OCI-LY7 (cell line): ENCODE data around the gene SLIT3. TPM values are rescaled to one million over a fixed set of nuclear protein-coding genes. Genes with fewer than 3 reads are reported as not detected.

ENCODE experiments used
- BruUV-seq: library from RNA; stranded (reverse); fragments of 400-500 nt; replicated peaks from 2 replicates; lab custom pipeline; 2021; lab: Mats Ljungman, UMichigan
- CTCF ChIA-PET: fragments of 300-600 bp; sonication (Branson Sonifier 250); formaldehyde crosslinking; loops from one replicate; lab custom pipeline; 2022; ENCODE audit warnings: antibody characterized with exemption; ENCODE audit not compliant: unreplicated experiment; lab: Charles Lee
- POLR2A ChIA-PET: fragments of 300-600 bp; sonication (Branson Sonifier 250); formaldehyde crosslinking; loops from one replicate; lab custom pipeline; 2022; ENCODE audit warnings: antibody characterized with exemption; lab: Charles Lee
- DNase-seq: peaks from one replicate; pipeline ENCODE4 v3.0.0-alpha.2; 2015; ENCODE audit warnings: low spot score
- H2AFZ ChIP-seq: fragments of 200-600 bp; sonication (generic), shearing (Covaris generic); 2 replicates; pipeline ENCODE4 v1.6.1; 2014; ENCODE audit warnings: mild to moderate bottlenecking, antibody characterized with exemption, low read length, moderate library complexity
- H3K27ac ChIP-seq: fragments of 200-600 bp; sonication (generic); 2 replicates; pipeline ENCODE4 v1.5.1; 2014; ENCODE audit warnings: mixed run types, low read depth, mild to moderate bottlenecking, moderate library complexity, low read length, inconsistent platforms; ENCODE audit not compliant: poor library complexity, severe bottlenecking
- H3K36me3 ChIP-seq: fragments of 200-600 bp; sonication (generic); 2 replicates; pipeline ENCODE4 v1.6.1; 2014; ENCODE audit warnings: mild to moderate bottlenecking, antibody characterized with exemption, low read length, moderate library complexity, mixed read lengths; ENCODE audit not compliant: insufficient read depth
- H3K4me1 ChIP-seq: fragments of 200-600 bp; sonication (generic); 2 replicates; pipeline ENCODE4 v1.5.1; 2014; ENCODE audit warnings: mild to moderate bottlenecking, low read length; ENCODE audit not compliant: insufficient read depth, poor library complexity, severe bottlenecking
- H3K4me2 ChIP-seq: fragments of 200-600 bp; sonication (generic); 2 replicates; pipeline ENCODE4 v1.6.1; 2014; ENCODE audit warnings: mild to moderate bottlenecking, low read length
- H3K4me3 ChIP-seq: fragments of 200-600 bp; sonication (generic); 2 replicates; pipeline ENCODE4 v1.5.1; 2014; ENCODE audit warnings: mild to moderate bottlenecking, low read depth, low read length; ENCODE audit not compliant: poor library complexity, severe bottlenecking
- H3K79me2 ChIP-seq: fragments of 200-600 bp; sonication (generic); 2 replicates; pipeline ENCODE4 v1.6.1; 2016; ENCODE audit warnings: low read depth, mild to moderate bottlenecking, low read length, moderate library complexity, mixed read lengths; ENCODE audit not compliant: insufficient read depth
- H3K9me2 ChIP-seq: fragments of 200-600 bp; sonication (generic); 2 replicates; pipeline ENCODE4 v1.6.1; 2016; ENCODE audit warnings: mild to moderate bottlenecking, low read length, mixed read lengths; ENCODE audit not compliant: insufficient read depth
- H3K9me3 ChIP-seq: fragments of 200-600 bp; sonication (generic); 2 replicates; pipeline ENCODE4 v1.6.1; 2014; ENCODE audit warnings: mild to moderate bottlenecking, mixed run types, low read length, mixed read lengths
- H4K20me1 ChIP-seq: fragments of 200-600 bp; sonication (generic); 2 replicates; pipeline ENCODE4 v1.6.1; 2014; ENCODE audit warnings: mild to moderate bottlenecking, antibody characterized with exemption, low read length, moderate library complexity, mixed read lengths; ENCODE audit not compliant: insufficient read depth
- EZH2phosphoT487 ChIP-seq: fragments of 200-600 bp; sonication (generic); IDR thresholded peaks from 2 replicates; pipeline ENCODE4 v1.6.1; 2018; ENCODE audit warnings: low read depth, borderline replicate concordance, mild to moderate bottlenecking, mixed run types, antibody characterized with exemption, low read length, moderate library complexity, mixed read lengths
- intact Hi-C: fragments of 100-400 bp; cut with micrococcal nuclease; formaldehyde crosslinking; loops from one replicate; pipeline ENCODE4 v1.10.0; 2022; ENCODE audit not compliant: unreplicated experiment
- total RNA-seq, 2 experiments: library from RNA; depleted of rRNA in 1 of 2; stranded (reverse); fragments of >200 nt in 1 of 2; shearing (Covaris generic) in 1 of 2; gene quantifications; 2 replicates each; pipeline ENCODE4 v1.2.3, GENCODE V29; 2014 to 2022
- TF ChIP-seq, protein P1 (sequence below): fragments of 200-600 bp; sonication (generic); conservative IDR thresholded peaks from 2 replicates; pipeline ENCODE4 v1.5.1; 2014; ENCODE audit warnings: mild to moderate bottlenecking, antibody characterized with exemption, low read length, moderate library complexity, mixed read lengths

Gene SLIT3
- total RNA-seq, 2 experiments from 2014 or later: not detected

DNA sequence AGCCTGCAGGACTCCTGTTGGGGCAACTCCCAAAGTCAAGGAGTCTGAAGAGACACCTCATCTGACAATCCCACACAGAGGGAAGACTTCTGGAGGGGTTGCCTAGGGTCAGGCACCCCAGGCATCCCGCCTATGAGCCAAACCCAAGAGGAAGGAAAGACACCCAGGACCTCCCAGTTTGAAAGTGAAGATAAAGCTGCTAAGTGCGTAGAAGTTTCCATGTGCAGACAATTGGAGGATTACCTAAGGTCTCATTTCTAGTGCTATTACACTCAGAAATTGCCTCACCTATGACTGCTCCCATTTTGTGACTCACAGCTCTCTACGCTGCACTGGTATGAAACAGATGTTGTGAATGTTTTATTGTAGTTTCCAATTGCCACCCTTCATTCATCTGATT is 322.9 kb downstream of the SLIT3 start:
- CTCF ChIA-PET: no interaction called here
- Histone ChIP-seq H3K9me3 (no peaks in the 10 kb centered on the region), H2AFZ (no peak overlapping the region), H3K36me3 (no peaks in the 10 kb centered on the region), H3K4me3 (no peak overlapping the region), H4K20me1 (no peaks in the 10 kb centered on the region), H3K9me2 (no peaks in the 10 kb centered on the region), H3K4me2 (no peak overlapping the region), H3K4me1 (no peaks in the 10 kb centered on the region), H3K27ac (no peak overlapping the region), H3K79me2 (no peaks in the 10 kb centered on the region)
- no peak for DNase-seq
- TF ChIP-seq, protein P1, sequence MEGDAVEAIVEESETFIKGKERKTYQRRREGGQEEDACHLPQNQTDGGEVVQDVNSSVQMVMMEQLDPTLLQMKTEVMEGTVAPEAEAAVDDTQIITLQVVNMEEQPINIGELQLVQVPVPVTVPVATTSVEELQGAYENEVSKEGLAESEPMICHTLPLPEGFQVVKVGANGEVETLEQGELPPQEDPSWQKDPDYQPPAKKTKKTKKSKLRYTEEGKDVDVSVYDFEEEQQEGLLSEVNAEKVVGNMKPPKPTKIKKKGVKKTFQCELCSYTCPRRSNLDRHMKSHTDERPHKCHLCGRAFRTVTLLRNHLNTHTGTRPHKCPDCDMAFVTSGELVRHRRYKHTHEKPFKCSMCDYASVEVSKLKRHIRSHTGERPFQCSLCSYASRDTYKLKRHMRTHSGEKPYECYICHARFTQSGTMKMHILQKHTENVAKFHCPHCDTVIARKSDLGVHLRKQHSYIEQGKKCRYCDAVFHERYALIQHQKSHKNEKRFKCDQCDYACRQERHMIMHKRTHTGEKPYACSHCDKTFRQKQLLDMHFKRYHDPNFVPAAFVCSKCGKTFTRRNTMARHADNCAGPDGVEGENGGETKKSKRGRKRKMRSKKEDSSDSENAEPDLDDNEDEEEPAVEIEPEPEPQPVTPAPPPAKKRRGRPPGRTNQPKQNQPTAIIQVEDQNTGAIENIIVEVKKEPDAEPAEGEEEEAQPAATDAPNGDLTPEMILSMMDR: no peak
- TF ChIP-seq EZH2phosphoT487: no peak
- intact Hi-C loops: no loop called here
- BruUV-seq: no TSS peak
- POLR2A ChIA-PET: no interaction called here

DNA sequence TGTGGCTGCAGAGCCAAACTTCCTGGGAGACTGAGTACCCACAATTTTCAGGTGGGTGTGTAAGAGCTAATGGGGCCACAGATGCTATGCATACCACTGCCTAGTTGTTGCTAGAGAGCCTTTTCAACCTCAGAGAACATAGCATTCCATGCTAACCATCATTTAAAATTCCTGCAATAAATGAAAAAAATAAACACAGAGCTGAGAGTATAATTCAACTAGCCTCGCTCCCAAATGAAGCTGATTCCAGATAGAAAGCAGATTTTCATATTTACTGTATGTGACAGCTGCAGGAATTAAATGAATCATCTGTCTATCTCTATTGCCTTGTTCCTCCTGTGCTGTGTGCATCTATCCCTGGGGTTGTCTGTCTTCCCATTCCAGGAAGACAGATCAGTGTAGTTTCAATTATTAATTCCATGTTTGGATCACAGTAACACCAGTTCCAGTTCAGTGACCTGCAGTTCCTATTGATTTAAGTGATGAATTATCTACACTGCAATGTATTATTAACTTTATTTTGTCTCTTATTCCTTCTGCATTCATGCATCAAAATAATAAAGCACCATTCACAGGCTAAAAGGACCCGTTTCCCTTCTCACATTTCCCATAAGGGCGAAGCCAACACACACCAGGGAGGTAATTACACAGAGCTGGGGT is 324.5 kb downstream of the SLIT3 start:
- BruUV-seq: no TSS peak
- no peaks in the 10 kb centered on the region for H3K9me3 ChIP-seq
- intact Hi-C loops: no loop called here
- H4K20me1 ChIP-seq: no peaks in the 10 kb centered on the region
- H3K4me2 ChIP-seq: no peak overlapping the region
- no peak overlapping the region for H2AFZ ChIP-seq
- no peaks in the 10 kb centered on the region for H3K4me1 ChIP-seq
- POLR2A ChIA-PET: interaction anchor here (0.6 kb wide), 1 partner anchor 10 kb away, joined by 4 read pairs; no protein-coding TSS in a partner anchor
- no peak for DNase-seq
- H3K27ac ChIP-seq: no peak overlapping the region
- no peak for TF ChIP-seq EZH2phosphoT487
- TF ChIP-seq, protein P1: no peak
- H3K9me2 ChIP-seq: no peaks in the 10 kb centered on the region
- H3K36me3 ChIP-seq: no peaks in the 10 kb centered on the region
- no peaks in the 10 kb centered on the region for H3K79me2 ChIP-seq
- H3K4me3 ChIP-seq: no peak overlapping the region
- CTCF ChIA-PET: no interaction called here

DNA sequence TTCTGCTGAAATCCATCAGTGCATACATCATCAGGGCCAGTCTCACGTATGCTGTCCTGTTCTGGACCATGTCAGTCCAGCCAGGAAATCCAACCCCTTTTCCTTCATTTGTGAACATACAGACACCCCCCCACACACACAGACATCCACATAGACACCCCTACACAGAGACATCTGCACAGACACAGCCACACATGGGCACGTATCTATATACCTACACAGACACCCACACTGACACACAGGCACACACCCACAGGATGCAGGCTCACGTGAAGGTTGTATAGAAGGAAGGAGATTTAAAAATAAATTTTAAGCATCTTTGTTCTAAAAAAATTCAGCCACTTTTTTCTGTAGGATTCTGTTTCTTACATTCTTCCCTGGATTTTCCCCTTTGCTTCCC is 325.6 kb downstream of the SLIT3 start:
- Histone ChIP-seq H3K4me3 (no peak overlapping the region), H3K79me2 (no peaks in the 10 kb centered on the region), H4K20me1 (no peaks in the 10 kb centered on the region), H3K4me1 (no peaks in the 10 kb centered on the region), H3K4me2 (no peak overlapping the region), H2AFZ (no peak overlapping the region), H3K27ac (no peak overlapping the region), H3K9me3 (no peaks in the 10 kb centered on the region), H3K36me3 (no peaks in the 10 kb centered on the region), H3K9me2 (no peaks in the 10 kb centered on the region)
- intact Hi-C loops: no loop called here
- POLR2A ChIA-PET: no interaction called here
- no TSS peak for BruUV-seq
- no peak for DNase-seq
- TF ChIP-seq, protein P1: no peak
- TF ChIP-seq EZH2phosphoT487: no peak
- CTCF ChIA-PET: no interaction called here
